ENCODE data around the gene CYGB. TPM values are rescaled to one million over a fixed set of nuclear protein-coding genes. Genes with fewer than 3 reads are reported as not detected.

CYGB gene
- total RNA-seq = not detected
- not detected for polyA plus RNA-seq

DNA sequence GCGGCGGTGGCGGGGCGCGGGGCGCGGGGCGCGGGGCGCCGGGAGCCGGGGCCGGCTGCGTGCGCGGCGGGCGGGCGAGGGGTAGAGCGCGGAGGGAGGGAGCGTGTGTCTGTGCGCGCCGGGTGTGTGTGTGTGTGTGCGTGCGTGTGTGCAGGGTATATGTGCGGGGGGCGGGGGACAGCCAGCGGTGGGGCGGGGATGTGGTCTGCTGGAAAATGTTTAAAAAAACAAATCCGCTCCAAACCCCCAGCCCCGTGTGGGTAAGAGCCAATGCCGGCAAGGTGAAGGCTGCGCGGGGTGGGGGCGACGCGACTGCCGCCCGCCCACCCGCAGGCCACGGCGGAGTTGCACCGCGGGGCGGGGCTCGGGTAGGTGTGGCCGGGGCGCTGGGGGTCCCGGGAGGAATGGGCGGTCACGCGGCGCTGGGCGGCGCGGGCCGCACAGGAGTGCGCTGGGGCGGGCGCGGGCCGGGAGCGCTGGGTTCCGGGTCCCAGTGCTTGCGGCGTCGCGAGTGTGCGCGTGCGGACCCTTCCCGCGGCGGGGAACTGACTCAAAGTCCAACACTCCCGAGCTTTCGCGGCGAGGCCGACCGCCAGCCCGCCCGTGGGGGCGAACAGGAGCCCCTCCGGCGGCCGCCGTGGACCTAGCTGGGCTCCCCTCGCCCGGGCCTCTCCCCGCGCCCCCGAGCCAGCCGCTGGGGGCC, at the start of gene CYGB:
Gene CYGB (minus strand): TSS at position 132 of the 703 bp plus-strand sequence. CDS start 167 bp downstream, outside the sequence.
- no peaks in the 10 kb centered on the region for H3K36me3 ChIP-seq (ENCODE audit: control insufficient read depth, insufficient read depth, low read length)
- no peak within 1 kb of the TSS for H3K4me3 ChIP-seq (ENCODE audit: low read depth, low read length)
- Mint-ChIP-seq H3K9me3 (peaks cover 0 to 3% (median 0%) of the 10 kb centered on the region in 7 donors), H3K36me3 (no peaks in the 10 kb centered on the region), H3K4me1 (peaks cover 0 to 3% (median 0%) of the 10 kb centered on the region in 4 donors), H3K4me3 (no peak within 1 kb of the TSS), H3K27me3 (peaks cover 56% of the 10 kb centered on the region), H3K27ac (no peak within 1 kb of the TSS)
- no peak for DNase-seq
- no peak for ATAC-seq (ENCODE audit: low read depth in 2 of 2)
- H3K27ac ChIP-seq (ENCODE audit: insufficient read depth, low read length, poor library complexity, severe bottlenecking) = no peak within 1 kb of the TSS
- H3K27me3 ChIP-seq (ENCODE audit: control insufficient read depth, insufficient read depth, low read length) = peaks cover 8% of the 10 kb centered on the region
- H3K4me1 ChIP-seq (ENCODE audit: control insufficient read depth, insufficient read depth, low read length, poor library complexity, severe bottlenecking) = no peaks in the 10 kb centered on the region
- H3K9me3 ChIP-seq (ENCODE audit: control insufficient read depth in 2 of 2, low read length in 2 of 2) = no peaks in the 10 kb centered on the region

DNA sequence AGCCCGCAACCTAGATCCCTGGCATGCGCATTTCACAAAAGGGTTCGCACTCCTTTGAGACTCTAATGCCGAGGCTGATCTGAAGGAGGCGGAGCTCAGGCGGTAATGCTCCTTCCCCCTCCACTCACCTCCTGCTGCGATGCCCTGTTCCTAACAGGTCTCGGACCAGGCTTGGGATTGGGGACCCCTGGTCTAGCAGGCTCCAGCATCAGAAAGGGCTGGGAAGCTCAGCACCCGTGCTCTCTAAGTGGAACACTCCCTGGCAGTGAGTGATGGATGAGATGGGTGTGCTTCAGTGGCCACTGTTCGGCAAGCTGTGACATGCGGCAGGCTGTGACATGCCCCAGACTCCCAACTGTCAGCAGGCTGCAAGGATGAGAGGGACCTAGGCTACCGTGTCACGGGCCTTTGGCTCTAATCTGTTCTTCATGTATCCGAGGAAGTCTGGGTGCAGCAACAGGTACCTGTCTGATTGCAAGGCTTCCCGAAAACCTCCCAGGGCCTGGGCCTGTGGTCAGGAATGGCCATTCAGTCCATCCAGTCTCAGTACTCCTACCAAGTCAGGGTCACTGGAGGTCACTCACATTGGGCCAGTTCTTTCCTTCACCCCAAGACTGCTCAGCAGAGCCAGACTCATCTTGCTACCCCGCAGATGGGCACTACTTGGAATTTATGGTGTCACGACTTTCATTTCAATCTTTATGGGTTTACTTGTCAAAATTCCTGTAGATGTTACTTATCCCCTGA, 49.4 kb upstream of the CYGB start:
- Histone ChIP-seq H3K27ac (ENCODE audit: insufficient read depth, low read length, poor library complexity, severe bottlenecking) (no peak overlapping the region), H3K4me3 (ENCODE audit: low read depth, low read length) (no peak overlapping the region), H3K27me3 (ENCODE audit: control insufficient read depth, insufficient read depth, low read length) (peaks cover 27% of the 10 kb centered on the region), H3K9me3 (ENCODE audit: control insufficient read depth in 2 of 2, low read length in 2 of 2) (no peaks in the 10 kb centered on the region), H3K4me1 (ENCODE audit: control insufficient read depth, insufficient read depth, low read length, poor library complexity, severe bottlenecking) (peaks cover 19% of the 10 kb centered on the region), H3K36me3 (ENCODE audit: control insufficient read depth, insufficient read depth, low read length) (no peaks in the 10 kb centered on the region)
- Mint-ChIP-seq H3K4me1 (peaks cover 0 to 29% (median 3%) of the 10 kb centered on the region in 4 donors), H3K27ac (no peak overlapping the region), H3K36me3 (peaks cover 14% of the 10 kb centered on the region), H3K9me3 (peaks cover 0 to 10% (median 0%) of the 10 kb centered on the region in 7 donors), H3K27me3 (peaks cover 80% of the 10 kb centered on the region), H3K4me3 (peak overlapping the region in 2 of 4 donors; percentile 71 to 73)
- no peak for DNase-seq
- no peak for ATAC-seq (ENCODE audit: low read depth in 2 of 2)

DNA sequence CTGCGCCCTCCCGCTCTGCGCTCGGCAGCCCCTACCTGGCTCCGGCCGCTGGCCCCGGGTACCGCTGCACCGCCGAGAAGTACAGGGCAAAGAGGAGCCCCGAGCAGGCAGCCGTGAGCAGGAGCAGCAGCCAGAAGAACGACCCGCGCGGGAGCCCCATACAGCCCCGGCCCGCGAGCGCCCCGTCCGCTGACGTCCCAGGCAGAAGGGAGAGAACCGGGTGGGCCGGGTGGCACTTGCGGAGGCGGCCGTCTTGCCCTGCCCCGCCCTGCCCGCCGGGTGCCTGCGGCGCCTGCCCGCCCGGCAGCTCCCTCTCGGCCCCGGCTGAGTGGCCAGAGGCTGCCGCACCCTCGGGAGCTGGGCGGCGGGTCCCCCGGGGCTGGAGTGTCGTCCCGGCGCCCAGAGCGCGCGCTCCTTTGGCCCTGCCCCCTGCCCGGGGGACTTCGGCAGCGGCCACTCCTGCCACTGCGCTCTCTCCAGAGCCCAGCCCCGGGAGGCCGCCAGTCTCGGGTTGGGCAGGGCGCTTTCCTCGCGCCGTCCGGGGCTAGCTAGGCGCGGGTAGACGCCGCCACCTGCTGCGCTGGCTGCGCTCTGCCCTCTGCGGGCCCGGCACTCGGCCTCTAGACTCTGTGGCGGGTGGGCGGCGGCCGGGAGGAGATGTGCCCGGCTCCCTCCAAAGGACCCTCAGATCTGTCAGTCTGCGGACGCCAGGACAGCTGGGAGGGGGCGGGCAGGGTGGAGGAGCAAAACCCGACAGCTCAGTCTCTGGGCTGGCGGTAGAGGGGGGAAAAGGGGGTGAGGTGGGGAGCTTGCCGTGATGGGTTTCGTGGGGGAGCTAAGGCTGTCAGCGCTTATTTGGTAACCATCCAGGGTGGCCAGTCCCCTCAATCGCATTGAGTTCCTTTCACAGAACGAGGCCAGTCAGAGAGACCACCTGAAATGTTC, 48.4 kb upstream of the CYGB start, which contains the start of gene ST6GALNAC2:
Gene ST6GALNAC2 (minus strand): TSS at position 212 of the 945 bp plus-strand sequence. CDS start 52 bp downstream, at position 160.
- H3K36me3 ChIP-seq (ENCODE audit: control insufficient read depth, insufficient read depth, low read length) = no peaks in the 10 kb centered on the region
- no peak within 1 kb of the TSS for H3K4me3 ChIP-seq (ENCODE audit: low read depth, low read length)
- H3K27me3 ChIP-seq (ENCODE audit: control insufficient read depth, insufficient read depth, low read length) = peaks cover 27% of the 10 kb centered on the region
- H3K4me1 ChIP-seq (ENCODE audit: control insufficient read depth, insufficient read depth, low read length, poor library complexity, severe bottlenecking) = peaks cover 19% of the 10 kb centered on the region
- H3K36me3 Mint-ChIP-seq = peaks cover 14% of the 10 kb centered on the region
- H3K27ac ChIP-seq (ENCODE audit: insufficient read depth, low read length, poor library complexity, severe bottlenecking) = no peak within 1 kb of the TSS
- H3K4me1 Mint-ChIP-seq = peaks cover 0 to 29% (median 3%) of the 10 kb centered on the region in 4 donors
- no peak within 1 kb of the TSS for H3K27ac Mint-ChIP-seq
- DNase-seq (peak in 2 of 3 donors; percentile 9 to 34), ATAC-seq (ENCODE audit: low read depth in 2 of 2) (peak; percentile 44 to 67)
- peaks cover 0 to 10% (median 0%) of the 10 kb centered on the region in 7 donors for H3K9me3 Mint-ChIP-seq
- no peaks in the 10 kb centered on the region for H3K9me3 ChIP-seq (ENCODE audit: control insufficient read depth in 2 of 2, low read length in 2 of 2)
- H3K4me3 Mint-ChIP-seq = peak within 1 kb of the TSS in 3 of 4 donors; percentile 59 to 87 (median 74)
- H3K27me3 Mint-ChIP-seq = peaks cover 74% of the 10 kb centered on the region

DNA sequence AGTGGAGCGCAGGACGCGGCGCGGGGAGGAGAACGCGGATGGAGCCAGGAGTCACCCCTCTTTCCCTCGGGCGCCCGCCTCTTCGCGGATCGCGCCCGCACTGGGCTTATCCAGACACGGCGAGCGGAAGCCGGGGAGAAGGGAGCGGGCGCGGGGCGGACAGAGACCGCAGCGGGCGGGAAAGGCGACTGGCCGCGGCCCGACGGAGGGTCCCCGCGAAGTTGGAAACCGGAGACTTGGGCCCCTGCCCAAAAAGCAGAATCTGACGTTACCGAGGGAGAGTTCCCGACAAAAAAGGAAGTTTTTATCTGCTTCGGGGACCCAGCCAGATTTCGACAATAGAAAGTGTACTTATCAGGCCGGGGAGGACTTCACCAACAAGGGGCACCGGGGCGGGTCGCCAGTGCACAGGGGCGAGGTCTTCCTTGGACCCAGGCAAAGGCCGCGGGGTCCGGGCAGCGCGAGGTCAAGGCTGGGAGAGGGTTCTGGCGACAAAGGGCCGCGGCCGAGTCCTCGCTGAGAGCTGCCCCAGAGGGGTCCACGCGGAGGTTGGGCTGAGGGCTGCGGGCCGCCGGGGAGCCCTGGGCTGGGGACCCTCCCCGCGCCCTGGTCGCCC, 47.6 kb upstream of the CYGB start:
- peaks cover 19% of the 10 kb centered on the region for H3K4me1 ChIP-seq (ENCODE audit: control insufficient read depth, insufficient read depth, low read length, poor library complexity, severe bottlenecking)
- Mint-ChIP-seq H3K4me3 (peak overlapping the region in 3 of 4 donors; percentile 59 to 87 (median 74)), H3K36me3 (peaks cover 14% of the 10 kb centered on the region), H3K27ac (no peak overlapping the region), H3K27me3 (peaks cover 68% of the 10 kb centered on the region), H3K4me1 (peaks cover 0 to 29% (median 3%) of the 10 kb centered on the region in 4 donors), H3K9me3 (peaks cover 0 to 10% (median 0%) of the 10 kb centered on the region in 7 donors)
- no peaks in the 10 kb centered on the region for H3K9me3 ChIP-seq (ENCODE audit: control insufficient read depth in 2 of 2, low read length in 2 of 2)
- H3K27me3 ChIP-seq (ENCODE audit: control insufficient read depth, insufficient read depth, low read length) = peaks cover 27% of the 10 kb centered on the region
- no peak overlapping the region for H3K4me3 ChIP-seq (ENCODE audit: low read depth, low read length)
- no peak overlapping the region for H3K27ac ChIP-seq (ENCODE audit: insufficient read depth, low read length, poor library complexity, severe bottlenecking)
- no peaks in the 10 kb centered on the region for H3K36me3 ChIP-seq (ENCODE audit: control insufficient read depth, insufficient read depth, low read length)
- DNase-seq (no peak), ATAC-seq (ENCODE audit: low read depth in 2 of 2) (no peak)

DNA sequence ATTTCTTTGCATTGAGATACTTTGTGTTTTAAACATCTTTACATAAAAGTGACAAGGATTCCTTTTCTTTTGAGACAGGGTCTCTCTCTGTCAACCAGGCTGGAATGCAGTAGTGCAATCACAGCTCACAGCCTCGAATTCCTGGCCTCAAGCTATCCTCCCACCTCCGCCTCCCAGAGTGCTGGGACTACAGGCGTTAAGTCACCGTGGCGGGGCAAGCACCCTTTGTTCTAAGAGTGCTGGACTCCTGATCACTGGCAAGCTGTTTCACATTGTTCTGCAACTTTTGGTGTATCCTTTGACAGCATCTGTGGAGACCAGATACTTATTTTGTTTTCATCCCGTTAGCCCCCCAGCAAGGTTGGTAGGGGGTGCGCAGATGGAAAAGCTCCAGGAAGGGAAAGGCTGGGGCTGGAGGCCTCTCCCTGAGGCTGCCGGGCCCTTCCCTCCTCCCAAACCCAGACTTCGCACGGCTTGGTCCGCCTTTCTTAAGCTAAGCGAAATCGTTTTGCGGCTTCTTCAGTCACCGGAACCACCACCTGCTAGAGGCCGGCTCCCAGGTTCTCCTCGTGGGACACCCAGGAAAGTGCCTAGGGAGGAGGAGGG, 47.0 kb upstream of the CYGB start:
- H3K27ac Mint-ChIP-seq = no peak overlapping the region
- Histone ChIP-seq H3K4me1 (ENCODE audit: control insufficient read depth, insufficient read depth, low read length, poor library complexity, severe bottlenecking) (peaks cover 19% of the 10 kb centered on the region), H3K4me3 (ENCODE audit: low read depth, low read length) (no peak overlapping the region), H3K36me3 (ENCODE audit: control insufficient read depth, insufficient read depth, low read length) (no peaks in the 10 kb centered on the region), H3K27ac (ENCODE audit: insufficient read depth, low read length, poor library complexity, severe bottlenecking) (no peak overlapping the region), H3K9me3 (ENCODE audit: control insufficient read depth in 2 of 2, low read length in 2 of 2) (no peaks in the 10 kb centered on the region), H3K27me3 (ENCODE audit: control insufficient read depth, insufficient read depth, low read length) (peaks cover 23% of the 10 kb centered on the region)
- ATAC-seq (ENCODE audit: low read depth in 2 of 2) (no peak), DNase-seq (no peak)
- peak overlapping the region; percentile 56 to 87 (median 68) for H3K4me3 Mint-ChIP-seq
- H3K4me1 Mint-ChIP-seq = peaks cover 0 to 29% (median 3%) of the 10 kb centered on the region in 4 donors
- peaks cover 68% of the 10 kb centered on the region for H3K27me3 Mint-ChIP-seq
- H3K36me3 Mint-ChIP-seq = peaks cover 12% of the 10 kb centered on the region
- peaks cover 0 to 10% (median 0%) of the 10 kb centered on the region in 7 donors for H3K9me3 Mint-ChIP-seq

DNA sequence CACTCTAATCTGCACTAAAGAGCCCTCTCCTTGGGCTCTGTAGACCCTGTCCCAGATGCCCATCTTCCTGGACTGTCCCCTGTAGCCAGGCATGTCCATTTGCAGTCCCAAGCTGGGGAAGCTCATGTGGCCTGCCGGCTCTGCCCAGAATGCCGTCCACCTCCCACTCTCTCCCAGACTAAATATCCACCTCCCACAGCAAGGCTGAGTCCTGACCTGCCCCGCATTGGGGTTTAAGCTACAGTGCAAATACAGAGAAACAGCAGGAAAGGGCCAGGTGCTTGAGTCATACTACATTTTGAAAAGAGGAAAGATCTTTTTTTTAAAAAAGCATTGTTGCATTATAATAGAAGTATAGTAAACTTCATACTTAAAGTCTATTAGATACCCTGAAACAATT, 45.2 kb upstream of the CYGB start:
- Mint-ChIP-seq H3K9me3 (peaks cover 0 to 2% (median 0%) of the 10 kb centered on the region in 7 donors), H3K27ac (no peak overlapping the region), H3K36me3 (no peaks in the 10 kb centered on the region), H3K4me1 (peaks cover 0 to 21% (median 3%) of the 10 kb centered on the region in 4 donors), H3K4me3 (no peak overlapping the region), H3K27me3 (peaks cover 57% of the 10 kb centered on the region)
- H3K27ac ChIP-seq (ENCODE audit: insufficient read depth, low read length, poor library complexity, severe bottlenecking) = no peak overlapping the region
- no peak overlapping the region for H3K4me3 ChIP-seq (ENCODE audit: low read depth, low read length)
- H3K36me3 ChIP-seq (ENCODE audit: control insufficient read depth, insufficient read depth, low read length) = no peaks in the 10 kb centered on the region
- peaks cover 13% of the 10 kb centered on the region for H3K27me3 ChIP-seq (ENCODE audit: control insufficient read depth, insufficient read depth, low read length)
- ATAC-seq (ENCODE audit: low read depth in 2 of 2) (no peak), DNase-seq (no peak)
- no peaks in the 10 kb centered on the region for H3K9me3 ChIP-seq (ENCODE audit: control insufficient read depth in 2 of 2, low read length in 2 of 2)
- H3K4me1 ChIP-seq (ENCODE audit: control insufficient read depth, insufficient read depth, low read length, poor library complexity, severe bottlenecking) = peaks cover 19% of the 10 kb centered on the region

Data from CD4-positive, CD25-positive, alpha-beta regulatory T cell (primary cell).